NCI-H1930 (cell line): ENCODE data around the gene TEX29.

Experiments used
- DNase-seq, 2 experiments: peaks; one replicate each; lab custom pipeline; 2025; lab: John Stamatoyannopoulos, UW

TEX29 gene

GRCh38 chr13:111319998-111320911 lies at the start of gene TEX29:
TEX29 (plus strand) TSS chr13:111320642; CDS start chr13:111320891, 249 bp downstream.
- DNase-seq: no peak

GRCh38 chr13:111270765-111271698 lies 49.4 kb upstream of the TEX29 start:
- DNase-seq: no peak

GRCh38 chr13:111272117-111272516 lies 48.3 kb upstream of the TEX29 start:
- no peak for DNase-seq

- no peak for DNase-seq
These were observed 45.1 kb upstream of the TEX29 start for GRCh38 chr13:111275382-111275781.

- DNase-seq: no peak
These were observed 44.3 kb upstream of the TEX29 start for GRCh38 chr13:111275995-111276618.

GRCh38 chr13:111278258-111278657 lies 42.2 kb upstream of the TEX29 start:
- no peak for DNase-seq

GRCh38 chr13:111278743-111279652 lies 41.4 kb upstream of the TEX29 start:
- DNase-seq: no peak

- no peak for DNase-seq
These were observed 40.2 kb upstream of the TEX29 start for GRCh38 chr13:111280226-111280625.

- DNase-seq: no peak
These were observed 39.5 kb upstream of the TEX29 start for GRCh38 chr13:111280681-111281585.

GRCh38 chr13:111281751-111282311 lies 38.6 kb upstream of the TEX29 start:
- DNase-seq: no peak

- DNase-seq: no peak
These were observed 38.0 kb upstream of the TEX29 start for GRCh38 chr13:111282425-111282824.

- no peak for DNase-seq
These were observed 37.4 kb upstream of the TEX29 start for GRCh38 chr13:111282997-111283396.

- DNase-seq: no peak
These were observed 37.0 kb upstream of the TEX29 start for GRCh38 chr13:111283457-111283856.

GRCh38 chr13:111283991-111284390 lies 36.5 kb upstream of the TEX29 start:
- no peak for DNase-seq

GRCh38 chr13:111284565-111284964 lies 35.9 kb upstream of the TEX29 start:
- no peak for DNase-seq

- no peak for DNase-seq
These were observed 34.3 kb upstream of the TEX29 start for GRCh38 chr13:111286162-111286561.

- no peak for DNase-seq
These were observed 33.7 kb upstream of the TEX29 start for GRCh38 chr13:111286749-111287148.

- DNase-seq: no peak
These were observed 33.2 kb upstream of the TEX29 start for GRCh38 chr13:111287201-111287600.

GRCh38 chr13:111288276-111288675 lies 32.2 kb upstream of the TEX29 start:
- no peak for DNase-seq

GRCh38 chr13:111289251-111289650 lies 31.2 kb upstream of the TEX29 start:
- no peak for DNase-seq
